Measurements from ENCODE around the gene POLA1. TPM values are rescaled to one million over a fixed set of nuclear protein-coding genes. Genes with fewer than 3 reads are reported as not detected.

The POLA1 gene
- polyA plus RNA-seq, 1 donor from 2014 or later = 5.8 TPM

- no peaks in the 10 kb centered on the region for H4K20me1 ChIP-seq (ENCODE audit: insufficient read depth)
- TF ChIP-seq RAD21 (conservative IDR thresholded peaks at IDR 0.05) (no peak), TAF1 (IDR thresholded peaks at IDR 0.05; ENCODE audit: low read depth) (no peak), EP300 (conservative IDR thresholded peaks at IDR 0.05; ENCODE audit: poor library complexity, severe bottlenecking) (no peak), EZH2 (IDR thresholded peaks at IDR 0.05; ENCODE audit: borderline replicate concordance, insufficient read depth, low read length, poor library complexity, severe bottlenecking) (no peak), REST (IDR thresholded peaks at IDR 0.05; ENCODE audit: borderline replicate concordance) (no peak), POLR2AphosphoS5 (IDR thresholded peaks at IDR 0.05) (no peak), MXI1 (conservative IDR thresholded peaks at IDR 0.05; ENCODE audit: poor library complexity, severe bottlenecking) (no peak), SMC3 (conservative IDR thresholded peaks at IDR 0.05; ENCODE audit: poor library complexity) (no peak)
- TF ChIP-seq, protein P1, sequence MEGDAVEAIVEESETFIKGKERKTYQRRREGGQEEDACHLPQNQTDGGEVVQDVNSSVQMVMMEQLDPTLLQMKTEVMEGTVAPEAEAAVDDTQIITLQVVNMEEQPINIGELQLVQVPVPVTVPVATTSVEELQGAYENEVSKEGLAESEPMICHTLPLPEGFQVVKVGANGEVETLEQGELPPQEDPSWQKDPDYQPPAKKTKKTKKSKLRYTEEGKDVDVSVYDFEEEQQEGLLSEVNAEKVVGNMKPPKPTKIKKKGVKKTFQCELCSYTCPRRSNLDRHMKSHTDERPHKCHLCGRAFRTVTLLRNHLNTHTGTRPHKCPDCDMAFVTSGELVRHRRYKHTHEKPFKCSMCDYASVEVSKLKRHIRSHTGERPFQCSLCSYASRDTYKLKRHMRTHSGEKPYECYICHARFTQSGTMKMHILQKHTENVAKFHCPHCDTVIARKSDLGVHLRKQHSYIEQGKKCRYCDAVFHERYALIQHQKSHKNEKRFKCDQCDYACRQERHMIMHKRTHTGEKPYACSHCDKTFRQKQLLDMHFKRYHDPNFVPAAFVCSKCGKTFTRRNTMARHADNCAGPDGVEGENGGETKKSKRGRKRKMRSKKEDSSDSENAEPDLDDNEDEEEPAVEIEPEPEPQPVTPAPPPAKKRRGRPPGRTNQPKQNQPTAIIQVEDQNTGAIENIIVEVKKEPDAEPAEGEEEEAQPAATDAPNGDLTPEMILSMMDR (IDR thresholded peaks at IDR 0.05; ENCODE audit: poor library complexity, severe bottlenecking) = no peak
- H3K27me3 ChIP-seq (ENCODE audit: insufficient read depth, low read depth, low read length) = no peaks in the 10 kb centered on the region
These were observed 88.3 kb downstream of the POLA1 start for GRCh38 chrX:24782011-24782410.

DNA sequence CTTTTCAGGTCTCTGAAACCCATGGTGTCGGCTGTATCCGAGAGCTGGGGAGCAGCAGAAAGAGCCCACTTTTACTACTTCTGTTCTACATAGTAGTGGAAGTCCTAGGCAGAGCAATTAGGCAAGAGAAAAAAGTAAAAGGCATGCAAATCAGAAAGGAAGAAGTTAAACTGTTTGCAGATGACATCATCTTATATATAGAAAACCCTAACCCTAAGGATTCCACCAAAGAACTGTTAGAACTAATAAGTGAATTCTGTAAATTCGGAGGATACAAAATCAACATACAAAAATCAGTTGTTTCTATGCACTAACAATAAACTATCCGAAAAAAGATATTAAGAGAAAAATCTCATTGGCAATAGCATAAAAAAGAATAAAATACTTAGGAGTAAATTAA is 95.3 kb downstream of the POLA1 start:
- H3K4me3 ChIP-seq (ENCODE audit: low read length) = no peak overlapping the region
- no peak overlapping the region for H2AFZ ChIP-seq (ENCODE audit: low read depth, low read length)
- H3K36me3 ChIP-seq (ENCODE audit: insufficient read depth, low read length) = no peaks in the 10 kb centered on the region
- no peaks in the 10 kb centered on the region for H3K27me3 ChIP-seq (ENCODE audit: insufficient read depth, low read depth, low read length)
- no peak overlapping the region for H3K4me2 ChIP-seq (ENCODE audit: low read length)
- no peaks in the 10 kb centered on the region for H3K9me2 ChIP-seq (ENCODE audit: insufficient read depth, low read length)
- no peaks in the 10 kb centered on the region for H4K20me1 ChIP-seq (ENCODE audit: insufficient read depth)
- H3K79me2 ChIP-seq (replicated peaks; ENCODE audit: insufficient read depth, low read length) = no peaks in the 10 kb centered on the region
- no peaks in the 10 kb centered on the region for H3K9me3 ChIP-seq (ENCODE audit: low read length)
- no peak overlapping the region for H3K9ac ChIP-seq (ENCODE audit: low read length)
- H3K27ac ChIP-seq (ENCODE audit: low read length) = no peak overlapping the region
- TF ChIP-seq EZH2 (IDR thresholded peaks at IDR 0.05; ENCODE audit: borderline replicate concordance, insufficient read depth, low read length, poor library complexity, severe bottlenecking) (no peak), MXI1 (conservative IDR thresholded peaks at IDR 0.05; ENCODE audit: poor library complexity, severe bottlenecking) (no peak), REST (IDR thresholded peaks at IDR 0.05; ENCODE audit: borderline replicate concordance) (no peak), RAD21 (conservative IDR thresholded peaks at IDR 0.05) (no peak), TAF1 (IDR thresholded peaks at IDR 0.05; ENCODE audit: low read depth) (no peak), EP300 (conservative IDR thresholded peaks at IDR 0.05; ENCODE audit: poor library complexity, severe bottlenecking) (no peak), POLR2AphosphoS5 (IDR thresholded peaks at IDR 0.05) (no peak), SMC3 (conservative IDR thresholded peaks at IDR 0.05; ENCODE audit: poor library complexity) (no peak)
- TF ChIP-seq, protein P1 (IDR thresholded peaks at IDR 0.05; ENCODE audit: poor library complexity, severe bottlenecking) = no peak
- H3F3A ChIP-seq (ENCODE audit: insufficient read depth, low read length, poor library complexity, severe bottlenecking) = no peaks in the 10 kb centered on the region

More at GRCh38 chrX:24782011-24782410, 88.3 kb downstream of the POLA1 start:
- Histone ChIP-seq H3K4me2 (ENCODE audit: low read length) (no peak overlapping the region), H3K79me2 (replicated peaks; ENCODE audit: insufficient read depth, low read length) (no peaks in the 10 kb centered on the region), H3F3A (ENCODE audit: insufficient read depth, low read length, poor library complexity, severe bottlenecking) (no peaks in the 10 kb centered on the region), H3K27ac (ENCODE audit: low read length) (no peak overlapping the region), H3K9me3 (ENCODE audit: low read length) (no peaks in the 10 kb centered on the region), H3K4me3 (ENCODE audit: low read length) (no peak overlapping the region), H3K9me2 (ENCODE audit: insufficient read depth, low read length) (no peaks in the 10 kb centered on the region), H2AFZ (ENCODE audit: low read depth, low read length) (no peak overlapping the region), H3K9ac (ENCODE audit: low read length) (no peak overlapping the region), H3K36me3 (ENCODE audit: insufficient read depth, low read length) (no peaks in the 10 kb centered on the region)
